Neural cell (in vitro differentiated cells): ENCODE results near the gene EPAS1.

Experiments
- EP300 ChIP-seq: fragments of 450-650 bp; conservative IDR thresholded peaks from 2 replicates; pipeline ENCODE4 v1.6.1; 2014; ENCODE audit warnings: antibody characterized with exemption, mild to moderate bottlenecking, moderate library complexity; ENCODE audit not compliant: poor library complexity, severe bottlenecking
- EZH2 ChIP-seq: fragments of 200-600, 300-800 bp; shearing (Covaris generic), sonication (generic); IDR thresholded peaks from 2 replicates; pipeline ENCODE4 v1.6.1; 2014; ENCODE audit warnings: antibody characterized with exemption, low read length, borderline replicate concordance, mild to moderate bottlenecking; ENCODE audit not compliant: insufficient read depth, poor library complexity, severe bottlenecking
- MXI1 ChIP-seq: fragments of 450-650 bp; conservative IDR thresholded peaks from 2 replicates; pipeline ENCODE4 v1.6.1; 2014; ENCODE audit warnings: antibody characterized with exemption, mild to moderate bottlenecking; ENCODE audit not compliant: poor library complexity, severe bottlenecking
- POLR2AphosphoS5 ChIP-seq: IDR thresholded peaks from 2 replicates; pipeline ENCODE4 v1.6.1; 2012
- RAD21 ChIP-seq: fragments of 450-650 bp; conservative IDR thresholded peaks from 2 replicates; pipeline ENCODE4 v1.6.1; 2014; ENCODE audit warnings: antibody characterized with exemption, mild to moderate bottlenecking, moderate library complexity
- SMC3 ChIP-seq: fragments of 450-650 bp; conservative IDR thresholded peaks from 2 replicates; pipeline ENCODE4 v1.6.1; 2014; ENCODE audit warnings: antibody characterized with exemption, mild to moderate bottlenecking, moderate library complexity; ENCODE audit not compliant: poor library complexity
- TAF1 ChIP-seq: IDR thresholded peaks from 2 replicates; pipeline ENCODE4 v1.6.1; 2012; ENCODE audit warnings: low read depth
- TF ChIP-seq, protein P1 (sequence below): fragments of 450-650 bp; IDR thresholded peaks from 2 replicates; pipeline ENCODE4 v1.5.1; 2014; ENCODE audit warnings: antibody characterized with exemption, mild to moderate bottlenecking, moderate library complexity; ENCODE audit not compliant: poor library complexity, severe bottlenecking
- TF ChIP-seq, protein P2 (sequence below): IDR thresholded peaks from 2 replicates; pipeline ENCODE4 v1.6.1; 2012; ENCODE audit warnings: borderline replicate concordance

GRCh38 chr2:46352621-46353020 lies 55.4 kb downstream of the EPAS1 start:
- TF ChIP-seq, protein P1, sequence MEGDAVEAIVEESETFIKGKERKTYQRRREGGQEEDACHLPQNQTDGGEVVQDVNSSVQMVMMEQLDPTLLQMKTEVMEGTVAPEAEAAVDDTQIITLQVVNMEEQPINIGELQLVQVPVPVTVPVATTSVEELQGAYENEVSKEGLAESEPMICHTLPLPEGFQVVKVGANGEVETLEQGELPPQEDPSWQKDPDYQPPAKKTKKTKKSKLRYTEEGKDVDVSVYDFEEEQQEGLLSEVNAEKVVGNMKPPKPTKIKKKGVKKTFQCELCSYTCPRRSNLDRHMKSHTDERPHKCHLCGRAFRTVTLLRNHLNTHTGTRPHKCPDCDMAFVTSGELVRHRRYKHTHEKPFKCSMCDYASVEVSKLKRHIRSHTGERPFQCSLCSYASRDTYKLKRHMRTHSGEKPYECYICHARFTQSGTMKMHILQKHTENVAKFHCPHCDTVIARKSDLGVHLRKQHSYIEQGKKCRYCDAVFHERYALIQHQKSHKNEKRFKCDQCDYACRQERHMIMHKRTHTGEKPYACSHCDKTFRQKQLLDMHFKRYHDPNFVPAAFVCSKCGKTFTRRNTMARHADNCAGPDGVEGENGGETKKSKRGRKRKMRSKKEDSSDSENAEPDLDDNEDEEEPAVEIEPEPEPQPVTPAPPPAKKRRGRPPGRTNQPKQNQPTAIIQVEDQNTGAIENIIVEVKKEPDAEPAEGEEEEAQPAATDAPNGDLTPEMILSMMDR = no peak
- no peak for TF ChIP-seq RAD21
- TF ChIP-seq, protein P2, sequence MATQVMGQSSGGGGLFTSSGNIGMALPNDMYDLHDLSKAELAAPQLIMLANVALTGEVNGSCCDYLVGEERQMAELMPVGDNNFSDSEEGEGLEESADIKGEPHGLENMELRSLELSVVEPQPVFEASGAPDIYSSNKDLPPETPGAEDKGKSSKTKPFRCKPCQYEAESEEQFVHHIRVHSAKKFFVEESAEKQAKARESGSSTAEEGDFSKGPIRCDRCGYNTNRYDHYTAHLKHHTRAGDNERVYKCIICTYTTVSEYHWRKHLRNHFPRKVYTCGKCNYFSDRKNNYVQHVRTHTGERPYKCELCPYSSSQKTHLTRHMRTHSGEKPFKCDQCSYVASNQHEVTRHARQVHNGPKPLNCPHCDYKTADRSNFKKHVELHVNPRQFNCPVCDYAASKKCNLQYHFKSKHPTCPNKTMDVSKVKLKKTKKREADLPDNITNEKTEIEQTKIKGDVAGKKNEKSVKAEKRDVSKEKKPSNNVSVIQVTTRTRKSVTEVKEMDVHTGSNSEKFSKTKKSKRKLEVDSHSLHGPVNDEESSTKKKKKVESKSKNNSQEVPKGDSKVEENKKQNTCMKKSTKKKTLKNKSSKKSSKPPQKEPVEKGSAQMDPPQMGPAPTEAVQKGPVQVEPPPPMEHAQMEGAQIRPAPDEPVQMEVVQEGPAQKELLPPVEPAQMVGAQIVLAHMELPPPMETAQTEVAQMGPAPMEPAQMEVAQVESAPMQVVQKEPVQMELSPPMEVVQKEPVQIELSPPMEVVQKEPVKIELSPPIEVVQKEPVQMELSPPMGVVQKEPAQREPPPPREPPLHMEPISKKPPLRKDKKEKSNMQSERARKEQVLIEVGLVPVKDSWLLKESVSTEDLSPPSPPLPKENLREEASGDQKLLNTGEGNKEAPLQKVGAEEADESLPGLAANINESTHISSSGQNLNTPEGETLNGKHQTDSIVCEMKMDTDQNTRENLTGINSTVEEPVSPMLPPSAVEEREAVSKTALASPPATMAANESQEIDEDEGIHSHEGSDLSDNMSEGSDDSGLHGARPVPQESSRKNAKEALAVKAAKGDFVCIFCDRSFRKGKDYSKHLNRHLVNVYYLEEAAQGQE = no peak
- TF ChIP-seq EP300 = no peak
- no peak for TF ChIP-seq MXI1
- no peak for TF ChIP-seq TAF1
- no peak for TF ChIP-seq POLR2AphosphoS5
- no peak for TF ChIP-seq SMC3
- no peak for TF ChIP-seq EZH2
